ENCODE data around the gene ARX.

Gene ARX

GRCh38 chrX:24996096-24996709, 19.6 kb downstream of the ARX start:
- DNase-seq: no peak

GRCh38 chrX:24993879-24994278, 21.9 kb downstream of the ARX start:
- DNase-seq: no peak

GRCh38 chrX:24990535-24990934, 25.2 kb downstream of the ARX start:
- DNase-seq: no peak

GRCh38 chrX:24988314-24988713, 27.5 kb downstream of the ARX start:
- no peak for DNase-seq

- DNase-seq: no peak
Observed at GRCh38 chrX:24987731-24988130, 28.0 kb downstream of the ARX start.

- no peak for DNase-seq
Observed at GRCh38 chrX:24985120-24985519, 30.6 kb downstream of the ARX start.

- DNase-seq: no peak
Observed at GRCh38 chrX:24983931-24984330, 31.8 kb downstream of the ARX start.

- no peak for DNase-seq
Observed at GRCh38 chrX:24982306-24982965, 33.3 kb downstream of the ARX start.

GRCh38 chrX:24981030-24981429, 34.7 kb downstream of the ARX start:
- DNase-seq: no peak

GRCh38 chrX:24979081-24979480, 36.7 kb downstream of the ARX start:
- no peak for DNase-seq

- no peak for DNase-seq
Observed at GRCh38 chrX:24969812-24970211, 46.0 kb downstream of the ARX start.

GRCh38 chrX:24965372-24965771, 50.4 kb downstream of the ARX start:
- DNase-seq: no peak

GRCh38 chrX:24963823-24964222, 51.9 kb downstream of the ARX start:
- no peak for DNase-seq

- DNase-seq: no peak
Observed at GRCh38 chrX:24961809-24962208, 54.0 kb downstream of the ARX start.

GRCh38 chrX:24956828-24957227, 58.9 kb downstream of the ARX start:
- no peak for DNase-seq

GRCh38 chrX:24955372-24955930, 60.3 kb downstream of the ARX start:
- DNase-seq: no peak

GRCh38 chrX:24954732-24955131, 61.0 kb downstream of the ARX start:
- DNase-seq: no peak
